Heart left ventricle (tissue), 16 donors: Measurements from ENCODE around the gene PPP3R2. TPM values are rescaled to one million over a fixed set of nuclear protein-coding genes. Genes with fewer than 3 reads are reported as not detected.

Source experiments
- ATAC-seq, 4 donors: fragments of 200-7000 bp; cut with Tn5 transposase; one replicate each; pipeline ENCODE4 v1.9.1; 2020 to 2022; ENCODE audit warnings: moderate library complexity in 4 of 4, mild to moderate bottlenecking in 3 of 4, moderate number of reproducible peaks in 1 of 4
- DNase-seq, 5 donors: peaks; one replicate each; pipeline ENCODE4 v3.0.0-alpha.2; 2020
- H3K27ac ChIP-seq, 12 donors: fragments of 200-600 bp; sonication (generic) in 4 of 12; one replicate each; pipeline versions ENCODE4 v1.5.0 to v1.8.0; 2016 to 2022; ENCODE audit warnings: mild to moderate bottlenecking in 2 of 12
- H3K27me3 ChIP-seq, 9 donors: fragments of 200-600 bp; sonication (generic) in 2 of 9; one replicate each; pipeline versions ENCODE4 v1.5.1 to v1.8.0; 2016 to 2022; ENCODE audit warnings: mild to moderate bottlenecking in 3 of 9
- H3K36me3 ChIP-seq, 9 donors: fragments of 200-600 bp; sonication (generic) in 2 of 9; one replicate each; pipeline versions ENCODE4 v1.5.0 to v1.8.0; 2018 to 2022; ENCODE audit warnings: mild to moderate bottlenecking in 2 of 9
- H3K4me1 ChIP-seq, 12 donors: fragments of 200-600 bp; sonication (generic) in 4 of 12; one replicate each; pipeline versions ENCODE4 v1.5.0 to v1.8.0; 2016 to 2022; ENCODE audit warnings: mild to moderate bottlenecking in 3 of 12
- H3K4me3 ChIP-seq, 12 donors: fragments of 200-600 bp; sonication (generic) in 4 of 12; one replicate each; pipeline versions ENCODE4 v1.5.0 to v1.8.0; 2017 to 2022; ENCODE audit warnings: mild to moderate bottlenecking in 9 of 12, moderate library complexity in 4 of 12
- H3K9me3 ChIP-seq, 12 donors: fragments of 200-600 bp; sonication (generic) in 4 of 12; one replicate each; pipeline versions ENCODE4 v1.5.0 to v1.8.0; 2016 to 2022; ENCODE audit warnings: mild to moderate bottlenecking in 1 of 12
- CTCF ChIP-seq, 12 donors: fragments of 200-600 bp; sonication (generic) in 4 of 12; IDR thresholded peaks; one replicate each; pipeline versions ENCODE4 v1.5.0 to v1.8.0; 2018 to 2022; ENCODE audit warnings: antibody characterized with exemption in 12 of 12, mild to moderate bottlenecking in 5 of 12
- POLR2A ChIP-seq, 2 donors: fragments of 450-650 bp; IDR thresholded peaks; one replicate each; pipeline ENCODE4 v1.6.1; 2017; ENCODE audit warnings: antibody characterized with exemption in 2 of 2, mild to moderate bottlenecking in 2 of 2, moderate library complexity in 2 of 2
- WGBS, 4 donors: extraction: QIAGEN DNeasy Blood & Tissue Kit in 2 of 4; methylation state at CpG; one replicate each; pipeline versions ENCODE4 v1.1.5 to v1.1.7; 2013 to 2018; 5-methylcytosine and 5-hydroxymethylcytosine counted together
- intact Hi-C, 10 donors: fragments of 100-400 bp; cut with DNase I; formaldehyde crosslinking; loops; one replicate each; pipeline versions ENCODE4 v1.11.1 to v1.14.2; 2022
- polyA plus RNA-seq, 2 donors: library from polyadenylated mRNA; stranded (reverse); fragments of 200-250 nt; gene quantifications; one replicate each; pipeline ENCODE4 v1.2.3, GENCODE V29; 2013
- total RNA-seq, 9 donors: library from RNA; depleted of rRNA in 2 of 9; stranded (reverse); fragments of >200 nt in 2 of 9; fragmentation: NEBNext Ultra II Directional in 3 of 9; extraction: Animal tissue kit (Norgen Biotek cat#: 25700) in 3 of 9; gene quantifications; one replicate each; pipeline versions ENCODE4 v1.1.0 to v1.2.4, GENCODE V29; 2016 to 2023
- donor health status: ischemic (EF 13 %, LVEDD 7.1; RV severe dilation, severe dysfunction).
- donor health status: healthy with polysubstance abuse.
- donor health status: DM: no; HTN: yes; CAD: no.
- donor health status: DM: no; HTN: no; CAD: no.
- donor health status: ischemic (EF 25% LVEDD 6.9; RV normal size, moderate dysfunction).
- donor health status: ischemic (EF 25% LVEDD 5.7; RV mildly dilated, moderate dysfunction).
- donor health status: healthy.
- donor health status: DM: yes; HTN: yes; CAD: no.
- donor health status: ischemic (EF 35%, LVEDD 5.7; RV mildly dilated, moderate dysfunction).
- donor health status: nonischemic (EF 11% LVEDD 7.7; RV severe dilation, severe dysfunction).
- donor health status: DM: yes; HTN: yes; CAD: no.
- donor health status: PGD.
- donor health status: ischemic (EF 29% LVEDD 5.4; RV normal size, mild dysfunction).
- donor health status: nonischemic (EF 23%, LVEDD 6.1; RV moderate dilation, normal function).

Gene PPP3R2
- total and polyA plus RNA-seq, 11 donors, result not detected

- 88 to 96% (median 91%) methylated on average over 1 of the region's 1 CpG for WGBS, 4 donors
- Histone ChIP-seq H3K36me3 (no peaks in the 10 kb centered on the region), H3K9me3 (no peaks in the 10 kb centered on the region), H3K4me3 (no peak overlapping the region), H3K27me3 (peaks cover 0 to 4% (median 0%) of the 10 kb centered on the region in 9 donors), H3K27ac (no peak overlapping the region), H3K4me1 (no peaks in the 10 kb centered on the region)
- intact Hi-C loops, result no loop called here
- TF ChIP-seq CTCF (IDR thresholded peaks at IDR 0.05), result no peak
- TF ChIP-seq POLR2A (IDR thresholded peaks at IDR 0.05), result no peak
- DNase-seq (no peak), ATAC-seq (no peak)
Measured at GRCh38 chr9:101620452-101620851, 25.7 kb upstream of the PPP3R2 start.

- H3K9me3 ChIP-seq, result no peaks in the 10 kb centered on the region
- no peak overlapping the region for H3K4me3 ChIP-seq
- TF ChIP-seq POLR2A (IDR thresholded peaks at IDR 0.05), result no peak
- no peak for TF ChIP-seq CTCF (IDR thresholded peaks at IDR 0.05)
- DNase-seq, result no peak
- no peaks in the 10 kb centered on the region for H3K36me3 ChIP-seq
- ATAC-seq, result no peak
- H3K4me1 ChIP-seq, result no peaks in the 10 kb centered on the region
- H3K27me3 ChIP-seq, result peaks cover 0 to 4% (median 0%) of the 10 kb centered on the region in 9 donors
- intact Hi-C loops, result no loop called here
- H3K27ac ChIP-seq, result no peak overlapping the region
Measured at GRCh38 chr9:101618698-101619097, 23.9 kb upstream of the PPP3R2 start.

- TF ChIP-seq POLR2A (IDR thresholded peaks at IDR 0.05), result no peak
- no peak for TF ChIP-seq CTCF (IDR thresholded peaks at IDR 0.05)
- DNase-seq (no peak), ATAC-seq (no peak)
Measured at GRCh38 chr9:101605547-101605946, 10.8 kb upstream of the PPP3R2 start.

GRCh38 chr9:101604296-101604695 is 9.5 kb upstream of the PPP3R2 start:
- ATAC-seq, result no peak
- 60 to 70% (median 67%) methylated on average over 2 of the region's 2 CpGs for WGBS, 4 donors
- H3K36me3 ChIP-seq, result no peaks in the 10 kb centered on the region

More at GRCh38 chr9:101605547-101605946, 10.8 kb upstream of the PPP3R2 start:
- H3K9me3 ChIP-seq, result no peaks in the 10 kb centered on the region
- intact Hi-C loops, result loop anchor here in 4 of 10 donors (10.0 kb wide), 3 partner anchors 89 to 129 kb away; partner anchors contain the start of gene GRIN3A (in 2 of the 4)
- no peak overlapping the region for H3K4me3 ChIP-seq
- H3K4me1 ChIP-seq, result peaks cover 0 to 4% (median 0%) of the 10 kb centered on the region in 12 donors
- H3K27ac ChIP-seq, result no peak overlapping the region
- H3K36me3 ChIP-seq, result no peaks in the 10 kb centered on the region
- 83 to 90% (median 86%) methylated on average over 3 of the region's 3 CpGs for WGBS, 4 donors
- peaks cover 0 to 17% (median 0%) of the 10 kb centered on the region in 9 donors for H3K27me3 ChIP-seq

More at GRCh38 chr9:101604296-101604695, 9.5 kb upstream of the PPP3R2 start:
- no peak overlapping the region for H3K27ac ChIP-seq
- TF ChIP-seq POLR2A (IDR thresholded peaks at IDR 0.05), result no peak
- no peak for TF ChIP-seq CTCF (IDR thresholded peaks at IDR 0.05)
- DNase-seq, result no peak
- no peak overlapping the region for H3K4me3 ChIP-seq
- H3K27me3 ChIP-seq, result peaks cover 0 to 17% (median 0%) of the 10 kb centered on the region in 9 donors
- peaks cover 0 to 4% (median 0%) of the 10 kb centered on the region in 12 donors for H3K4me1 ChIP-seq
- H3K9me3 ChIP-seq, result no peaks in the 10 kb centered on the region
- intact Hi-C loops, result loop anchor here in 7 of 10 donors (5.0 to 10.0 kb wide), 4 partner anchors 91 to 131 kb away; partner anchors contain the start of gene GRIN3A (in 2 of the 7)
